SKM-1 treated with dmso at 0.1 percent for 144 hours (cell line): ENCODE measurements around the gene LSM12.

Experiments
- DNase-seq: peaks from one replicate; lab custom pipeline; 2025; ENCODE audit not compliant: unreplicated experiment; lab: John Stamatoyannopoulos, UW

LSM12 gene

DNA sequence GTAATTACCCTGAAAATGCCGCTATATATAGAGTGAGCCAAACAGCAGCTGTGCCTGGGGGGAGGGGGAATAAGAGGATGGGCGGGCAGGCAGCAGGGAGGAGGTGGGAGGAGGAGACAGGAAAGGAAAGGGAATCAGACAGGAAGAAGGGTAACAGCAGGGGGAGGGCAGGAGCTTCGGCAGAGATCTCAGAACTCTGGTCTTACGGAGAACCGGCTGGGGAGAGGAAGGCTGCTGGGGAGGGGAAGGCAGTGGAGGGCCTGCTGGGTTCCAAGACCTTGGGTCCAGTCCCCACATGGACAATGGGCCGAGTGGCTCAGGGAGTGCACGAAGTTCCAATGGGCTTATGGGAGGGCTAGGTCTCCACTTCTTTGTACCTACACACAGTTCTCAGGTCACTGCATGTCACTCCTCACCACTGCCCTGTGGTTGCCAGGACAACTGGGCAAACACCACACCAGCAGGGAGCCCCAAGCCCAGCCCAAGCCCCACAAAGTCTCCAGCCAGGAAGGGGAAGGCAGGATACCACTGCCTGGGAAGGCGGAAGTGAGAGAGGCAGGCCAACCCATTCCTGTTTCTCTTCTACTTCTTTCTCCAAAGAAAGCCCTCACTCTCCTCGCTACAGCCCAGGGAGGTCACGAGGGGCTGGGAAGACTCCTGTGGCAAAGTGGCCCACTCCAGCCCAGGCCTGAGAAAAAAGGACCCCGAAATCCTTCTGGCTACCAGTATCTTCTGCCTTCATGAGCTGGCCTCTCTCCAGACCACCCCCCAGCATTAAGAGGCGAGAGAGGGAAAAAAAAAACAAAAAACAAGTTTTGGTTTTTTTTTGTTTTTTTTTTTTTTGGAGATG is 29.4 kb upstream of the LSM12 start:
- peak; percentile 68 for DNase-seq

DNA sequence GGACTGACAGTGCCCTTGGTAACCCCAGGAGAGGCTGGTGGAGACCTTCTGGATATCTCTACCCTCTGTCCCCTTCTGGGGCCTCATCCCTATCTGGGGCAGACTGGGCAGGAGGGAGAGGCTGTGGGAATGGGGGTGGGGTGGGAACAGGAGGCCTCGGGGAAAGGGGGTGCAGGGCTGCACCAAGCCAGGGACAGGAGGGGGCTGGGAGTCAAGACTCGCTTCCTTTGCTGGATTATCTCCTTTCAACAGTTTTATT is 28.8 kb upstream of the LSM12 start:
- no peak for DNase-seq

DNA sequence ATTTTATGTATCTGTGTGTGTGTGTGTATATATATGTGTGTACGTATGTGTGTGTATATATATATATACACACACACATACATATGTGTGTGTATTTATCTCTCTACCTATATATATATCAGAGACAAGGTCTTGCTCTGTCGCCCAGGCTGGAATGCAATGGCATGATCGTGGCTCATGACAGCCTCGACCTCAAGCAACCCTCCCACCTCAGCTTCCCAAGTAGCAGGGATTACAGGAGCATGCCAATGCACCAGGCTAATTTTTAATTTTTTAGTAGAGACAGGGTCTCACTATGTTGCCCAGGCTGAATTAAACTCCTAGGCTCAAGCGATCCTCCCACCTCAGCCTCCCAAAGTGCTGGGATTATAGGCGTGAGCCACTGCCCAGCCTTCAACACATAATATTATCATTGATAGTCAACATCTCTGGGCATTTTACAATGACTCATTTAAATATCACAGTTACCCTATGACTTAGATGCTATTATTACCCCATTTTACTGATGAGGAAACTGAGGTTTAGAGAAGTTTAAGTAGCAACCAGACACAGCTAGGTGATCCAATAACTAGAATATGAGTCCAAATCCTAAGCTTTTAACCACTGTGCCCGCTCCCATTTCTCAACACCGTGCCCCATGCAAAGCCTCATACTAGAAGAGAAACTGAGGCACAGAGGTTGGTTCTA is 28.4 kb upstream of the LSM12 start:
- DNase-seq: no peak

DNA sequence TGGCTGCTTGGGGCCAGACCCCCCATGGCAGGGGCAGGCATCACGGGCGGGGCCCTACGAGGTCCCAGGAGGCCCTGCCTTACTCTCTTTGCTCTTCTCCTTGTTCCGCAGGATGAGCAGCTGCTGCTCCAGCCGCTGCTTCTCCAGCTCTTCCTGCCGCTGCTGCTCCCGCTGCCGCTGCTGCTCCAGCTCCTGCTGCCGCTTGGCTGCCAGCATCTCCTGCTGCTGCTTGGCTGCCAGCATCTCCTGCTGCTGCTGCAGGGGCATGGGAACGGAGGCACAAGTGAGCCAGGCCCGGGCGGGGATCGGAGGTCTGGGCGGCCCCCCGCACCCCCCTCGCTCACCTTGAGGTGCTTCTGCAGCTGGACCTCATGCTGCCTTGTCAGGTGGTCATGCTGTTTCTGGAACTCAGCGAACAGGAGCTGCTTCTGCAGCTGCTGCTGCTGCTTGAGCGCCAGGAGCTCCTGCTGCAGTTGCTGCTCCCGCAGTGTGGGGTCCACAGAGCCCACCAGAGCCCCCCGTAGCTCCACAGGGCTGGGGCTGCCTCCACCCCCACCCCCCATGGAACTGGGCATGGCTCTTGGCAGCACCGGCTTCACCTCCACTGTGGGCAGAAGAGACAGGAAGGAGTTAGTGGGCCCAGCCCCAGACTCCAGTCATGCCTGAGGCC is 26.9 kb upstream of the LSM12 start:
- DNase-seq: no peak

DNA sequence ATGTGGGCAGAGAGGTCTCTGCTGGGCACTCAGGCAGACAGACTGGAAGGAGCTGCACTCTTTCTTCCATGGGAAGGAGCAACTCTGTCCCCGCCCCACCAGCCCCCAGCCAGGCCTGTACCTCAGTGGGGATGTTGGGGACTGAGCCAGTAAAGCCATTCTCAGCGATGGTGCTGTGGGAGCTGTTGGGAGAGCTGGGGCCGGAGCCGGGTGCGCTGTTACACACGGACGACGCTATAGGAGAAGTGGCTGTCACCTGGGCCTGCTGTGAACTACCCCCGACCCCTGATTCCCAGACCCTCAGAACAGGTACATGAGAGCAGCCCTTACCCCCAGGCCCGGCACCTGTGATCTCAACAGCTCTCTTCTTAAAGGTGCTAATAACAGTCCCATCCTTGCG is 25.6 kb upstream of the LSM12 start:
- DNase-seq: no peak

DNA sequence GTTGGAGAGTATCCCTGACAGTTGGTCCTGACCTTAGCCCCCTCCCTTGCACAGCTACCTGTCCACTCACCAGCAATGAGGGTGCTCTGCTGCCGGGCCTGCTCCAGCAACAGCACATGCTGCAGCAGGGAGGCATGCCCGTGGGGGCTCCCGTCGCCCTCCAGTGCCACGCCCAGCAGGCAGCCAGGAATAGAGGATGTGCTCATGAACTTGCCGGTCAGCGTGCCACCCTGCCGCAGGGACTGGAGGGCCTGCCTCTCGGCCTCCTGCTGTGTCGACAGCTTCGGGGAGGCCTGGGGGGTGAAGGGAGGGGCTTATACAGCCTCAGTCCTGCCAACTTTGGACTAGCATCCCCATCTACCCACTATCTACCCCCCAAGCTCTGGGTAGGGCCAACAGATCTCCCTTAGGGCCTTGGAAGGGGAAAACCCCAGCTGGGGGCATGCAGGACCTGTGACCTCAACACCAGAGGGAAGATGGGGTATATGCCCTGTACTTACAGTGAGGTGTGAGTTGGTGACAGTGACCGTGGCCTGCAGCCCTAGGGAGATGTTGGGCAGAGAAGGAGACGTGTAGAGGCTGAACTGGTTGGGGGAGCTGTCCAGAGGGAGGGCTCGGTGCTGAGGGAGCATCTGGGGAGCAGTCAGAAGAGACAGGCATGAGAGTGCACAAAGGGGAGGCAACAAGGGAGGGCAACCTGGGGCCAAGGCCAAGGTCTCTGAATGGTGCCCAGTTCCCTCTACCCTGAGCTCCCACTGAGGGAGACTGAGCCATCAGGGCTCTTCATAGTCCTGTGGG is 24.9 kb upstream of the LSM12 start:
- no peak for DNase-seq

DNA sequence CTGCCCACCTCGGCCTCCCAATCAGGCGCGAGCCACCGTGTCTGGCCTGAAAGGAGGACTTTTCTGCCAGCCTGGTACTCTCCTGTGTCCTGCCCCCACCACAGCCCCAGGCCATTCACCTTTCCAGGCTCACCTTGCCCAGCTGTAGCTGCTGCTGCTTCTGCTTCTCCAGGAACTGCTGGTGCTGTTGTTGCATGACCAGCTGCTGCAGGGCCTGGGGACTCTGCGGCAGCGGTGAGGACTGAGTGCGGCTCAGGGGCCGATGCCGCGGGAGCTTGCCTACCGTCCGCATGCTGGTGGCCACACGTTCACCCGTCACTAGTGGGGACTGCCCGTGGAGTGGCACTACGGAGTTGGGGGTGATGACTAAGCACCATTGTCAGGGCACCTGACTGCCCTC is 21.8 kb upstream of the LSM12 start:
- no peak for DNase-seq

DNA sequence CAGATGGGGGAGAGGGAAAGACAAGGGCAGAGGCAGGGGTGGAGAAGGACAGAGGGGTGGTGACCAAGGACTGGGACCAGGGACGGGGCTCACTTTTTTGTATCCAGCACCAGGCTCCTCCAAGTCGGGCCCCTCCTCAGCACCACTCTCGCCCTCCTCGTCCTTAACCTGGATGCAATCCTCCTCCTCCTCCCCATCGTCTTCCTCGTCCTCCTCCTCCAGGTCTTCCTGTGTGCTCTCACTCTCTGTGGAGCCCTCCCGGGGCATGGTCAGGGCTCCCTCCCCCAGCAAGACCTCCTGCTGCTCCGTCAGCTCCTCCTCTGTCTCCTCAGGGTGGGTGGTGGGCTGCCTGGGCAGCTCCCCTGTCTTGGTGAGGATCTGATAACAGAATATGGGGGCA is 20.8 kb upstream of the LSM12 start:
- DNase-seq: no peak

DNA sequence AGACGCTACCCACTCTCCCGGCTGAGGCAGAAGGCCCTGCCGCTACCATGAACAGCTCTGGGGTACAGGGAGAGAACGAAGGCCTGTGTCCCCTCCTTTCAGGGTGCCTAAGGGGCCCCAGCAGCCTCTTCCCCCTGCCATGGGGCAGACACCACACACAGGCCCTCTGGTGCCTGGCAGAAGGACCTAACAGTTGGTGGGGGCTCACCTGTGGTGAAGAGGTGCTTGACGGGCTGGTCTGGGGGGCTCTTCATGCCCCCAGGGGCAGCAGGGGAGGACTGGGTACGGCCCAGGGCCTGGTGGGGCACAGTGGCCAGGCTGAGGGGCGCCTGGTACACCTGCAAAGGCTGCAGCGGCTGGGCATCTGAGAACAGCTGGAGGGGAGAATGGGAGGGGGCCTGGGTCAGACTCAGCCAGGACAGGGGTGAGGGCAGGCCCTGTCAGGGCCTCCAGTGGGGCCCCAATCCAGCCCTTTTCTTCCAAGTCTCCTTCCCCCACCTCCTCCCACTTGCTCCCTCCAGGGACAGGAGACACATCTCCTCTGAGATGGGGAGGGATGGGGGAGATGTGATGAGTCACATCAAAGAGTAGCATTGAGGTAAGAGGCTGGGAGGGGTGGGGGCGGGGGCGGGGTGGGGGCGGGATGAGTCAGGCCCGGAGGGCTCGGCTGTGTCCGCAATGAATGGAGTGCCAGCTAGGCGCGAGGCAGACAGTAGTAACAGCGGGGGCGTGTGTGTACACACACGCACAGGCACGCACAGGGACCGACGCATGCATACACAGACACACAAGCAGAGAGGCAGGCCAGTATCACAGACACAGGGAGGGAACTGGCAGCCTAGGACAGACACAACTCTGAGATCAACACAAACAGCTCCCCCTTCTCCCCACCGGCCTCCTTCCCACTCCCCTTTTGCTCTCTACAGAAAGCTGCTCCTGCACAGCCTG is 20.2 kb upstream of the LSM12 start:
- DNase-seq: no peak

DNA sequence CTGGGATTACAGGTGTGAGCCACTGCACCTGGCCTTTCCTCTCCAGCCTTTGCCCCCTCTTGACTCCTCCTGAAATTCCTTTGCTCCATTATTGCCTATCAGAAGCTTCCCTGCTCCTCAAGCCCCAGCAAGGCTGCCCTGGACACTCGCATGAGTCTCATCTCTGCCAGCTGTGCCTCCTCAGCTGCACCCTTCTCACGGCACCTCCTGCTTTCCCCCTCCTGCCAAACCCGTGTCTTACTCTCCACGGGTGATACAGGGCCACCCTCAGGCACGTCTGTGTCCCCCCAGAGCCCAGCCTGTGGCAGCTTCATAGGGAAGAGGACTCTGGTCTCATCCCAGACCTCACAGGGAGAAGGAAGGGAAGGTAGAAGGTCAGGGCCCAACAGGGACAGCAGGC is 19.4 kb upstream of the LSM12 start:
- no peak for DNase-seq

DNA sequence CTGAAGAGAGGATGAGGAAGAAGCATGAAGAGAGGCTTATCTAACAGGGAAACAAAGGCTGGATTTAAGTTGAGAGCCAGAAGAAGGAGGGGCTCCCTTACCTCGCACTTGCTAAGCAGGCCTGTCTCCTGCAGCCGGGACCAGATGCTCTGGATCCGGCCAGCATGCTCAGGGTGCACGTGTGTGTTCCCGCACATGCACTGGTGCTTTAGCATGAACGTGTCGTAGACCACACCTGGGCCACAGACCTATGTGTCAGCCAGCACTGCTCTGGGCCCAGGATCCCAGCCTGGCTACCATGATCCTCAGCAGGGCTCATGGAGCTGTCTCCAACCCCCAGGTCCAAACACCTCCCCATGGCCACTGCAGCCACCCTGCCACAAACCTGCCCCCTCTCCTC is 18.4 kb upstream of the LSM12 start:
- no peak for DNase-seq

DNA sequence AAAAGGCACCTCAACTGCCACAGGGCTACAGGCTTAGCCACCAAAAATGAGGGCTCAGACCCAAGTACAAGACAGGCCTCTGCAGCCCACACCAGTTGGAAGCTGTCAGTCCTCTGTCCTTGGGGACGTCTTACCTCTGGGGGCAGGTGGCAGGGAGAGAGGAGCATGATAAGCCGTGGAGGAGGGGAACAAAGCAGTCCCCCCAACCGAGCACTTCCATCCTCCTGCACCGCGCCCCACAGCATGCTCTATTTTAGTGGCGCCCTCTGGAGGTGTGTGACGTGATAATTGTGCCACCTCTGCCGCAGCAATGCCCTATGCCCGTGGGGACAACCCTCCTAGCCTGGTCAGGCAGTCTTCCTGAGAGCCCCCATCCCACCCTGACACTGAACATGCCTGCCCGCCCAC is 17.7 kb upstream of the LSM12 start:
- no peak for DNase-seq

DNA sequence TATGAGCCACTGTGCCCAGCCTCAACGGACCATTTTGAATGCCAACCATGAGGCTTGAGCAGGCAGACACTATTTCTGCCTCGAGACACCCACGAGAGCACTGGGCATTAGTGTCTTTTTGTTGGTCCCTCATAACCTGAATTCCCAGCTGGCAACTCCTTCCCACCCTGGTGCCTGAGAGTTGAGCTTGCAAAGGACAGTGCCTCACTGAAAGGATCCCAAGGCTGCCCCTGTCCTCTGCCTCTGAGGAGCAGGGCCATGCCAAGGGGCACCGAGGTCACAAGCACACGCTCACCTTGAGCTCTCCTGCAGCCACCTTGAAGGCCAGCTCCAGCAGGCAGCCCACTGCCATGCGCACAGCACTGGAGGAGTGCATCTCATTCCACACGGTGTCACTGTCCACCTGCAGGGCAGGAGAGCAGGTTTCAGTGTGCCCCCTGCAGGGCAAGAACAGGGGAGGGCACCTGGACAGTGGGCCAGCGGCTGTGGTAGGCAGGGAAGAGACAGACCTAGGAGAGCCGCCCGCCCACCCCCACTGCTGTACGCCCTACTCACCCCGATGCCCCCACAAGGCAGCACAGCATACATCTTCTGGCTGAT is 16.9 kb upstream of the LSM12 start:
- DNase-seq: no peak

DNA sequence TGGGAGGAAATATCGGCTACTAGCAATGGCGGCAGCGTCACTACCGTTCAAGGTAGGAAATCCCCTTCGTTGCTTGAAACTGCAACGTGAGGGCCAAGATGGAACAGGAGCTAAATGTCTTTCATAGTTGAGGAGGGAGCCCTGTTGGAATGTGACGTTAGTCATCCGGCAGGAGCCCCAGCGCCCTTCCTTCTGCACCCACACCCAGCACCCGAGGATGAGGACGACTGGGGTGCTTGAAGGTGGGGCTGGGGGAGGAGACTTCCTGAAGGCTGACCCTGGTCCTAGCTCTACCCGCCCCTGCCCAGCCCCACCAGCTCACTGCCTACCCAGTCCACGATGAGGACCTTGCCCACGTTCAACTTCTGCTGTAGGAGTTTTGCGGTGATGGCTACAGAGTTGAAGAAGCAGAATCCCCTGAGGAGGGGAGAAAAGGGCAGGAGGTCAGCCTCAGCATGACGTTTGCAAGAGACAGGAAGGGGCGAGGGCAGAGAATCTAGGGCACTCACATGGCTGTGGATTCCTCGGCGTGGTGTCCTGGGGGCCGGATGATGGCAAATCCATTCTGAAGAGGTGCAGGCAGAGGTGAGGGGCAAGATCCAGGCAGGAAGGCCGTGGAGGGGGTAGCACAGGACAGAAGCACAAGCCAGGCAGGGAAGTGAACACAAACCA is 15.9 kb upstream of the LSM12 start:
- no peak for DNase-seq

DNA sequence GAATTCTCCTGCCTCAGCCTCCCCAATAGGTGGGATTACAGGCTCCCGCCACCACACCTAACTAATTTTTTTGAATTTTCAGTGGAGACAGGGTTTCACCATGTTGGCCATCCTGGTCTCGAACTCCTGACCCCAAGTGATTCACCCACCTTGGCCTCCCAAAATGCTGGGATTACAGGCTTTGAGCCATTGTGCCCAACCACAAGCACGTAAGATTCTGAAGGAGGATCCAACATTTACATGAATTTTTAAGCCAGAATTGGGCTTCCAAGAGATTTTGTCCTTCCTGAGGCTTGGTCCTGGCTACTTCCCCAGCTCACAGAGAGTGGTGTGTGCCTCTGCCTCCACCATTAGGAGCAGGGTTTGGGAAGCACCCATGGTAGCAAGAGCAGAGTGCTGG is 15.2 kb upstream of the LSM12 start:
- DNase-seq: no peak

DNA sequence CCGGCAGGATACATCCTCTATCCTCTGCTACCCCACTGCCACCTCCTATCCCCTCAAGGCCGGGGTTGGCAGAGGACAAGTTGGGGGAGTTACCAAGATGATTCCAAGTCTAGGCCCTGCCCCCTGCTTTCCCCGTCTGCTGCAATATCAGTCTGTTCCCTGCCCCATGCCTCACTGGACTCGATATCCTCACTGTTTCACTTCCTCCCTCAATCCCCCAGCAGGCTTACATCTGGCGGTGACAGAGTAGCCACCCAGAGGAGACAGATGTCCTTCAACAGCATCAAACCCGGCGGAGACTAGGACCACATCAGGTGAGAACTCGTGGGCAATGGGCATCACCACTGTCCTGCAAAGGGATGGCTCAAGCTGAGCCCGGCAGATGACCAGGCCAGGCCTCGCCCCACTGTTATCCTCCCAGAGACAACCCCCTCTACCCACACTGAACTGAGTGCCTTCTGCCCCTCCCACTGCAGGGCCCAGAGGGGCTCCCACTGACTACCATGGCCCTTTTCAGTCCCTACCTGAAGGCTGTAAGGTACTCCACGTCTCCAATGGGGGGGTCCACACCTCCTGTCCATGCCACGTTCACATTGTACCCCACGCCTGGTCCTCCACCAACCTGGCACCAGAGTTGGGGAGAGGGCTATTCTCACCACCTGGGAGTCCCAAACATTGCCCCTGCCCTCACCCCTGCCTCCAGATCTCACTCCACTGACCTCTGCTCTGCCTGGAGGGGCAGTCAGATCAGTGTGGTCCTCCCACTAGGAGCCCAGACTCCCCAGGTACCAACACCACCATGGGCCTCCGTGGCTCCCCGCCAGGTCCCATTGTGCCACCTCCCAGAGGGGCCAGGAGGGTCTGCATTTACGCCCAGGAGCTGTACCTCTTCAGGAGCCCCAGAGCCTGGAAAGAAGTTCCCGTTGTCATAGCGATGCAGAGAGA is 13.7 kb upstream of the LSM12 start:
- no peak for DNase-seq

DNA sequence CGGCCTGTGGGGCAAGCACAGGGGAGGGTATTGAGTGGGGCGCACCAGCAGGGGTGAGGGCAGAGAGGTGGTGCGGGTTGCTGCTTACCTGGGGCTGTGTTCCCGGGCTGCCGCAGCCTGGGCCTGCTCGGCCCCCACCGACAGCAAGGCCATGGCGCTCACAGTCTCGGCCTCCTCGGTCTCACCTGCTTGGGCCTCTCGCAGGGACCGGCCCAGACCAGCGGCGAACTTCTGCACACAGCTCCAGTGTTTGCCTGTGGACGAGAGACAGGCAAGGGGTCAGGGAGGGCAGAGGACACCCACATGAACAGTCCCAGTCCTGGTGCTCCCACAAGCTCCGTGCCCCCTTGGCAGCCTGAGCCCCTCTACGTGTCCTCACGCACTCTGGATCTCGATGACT is 11.9 kb upstream of the LSM12 start:
- no peak for DNase-seq

DNA sequence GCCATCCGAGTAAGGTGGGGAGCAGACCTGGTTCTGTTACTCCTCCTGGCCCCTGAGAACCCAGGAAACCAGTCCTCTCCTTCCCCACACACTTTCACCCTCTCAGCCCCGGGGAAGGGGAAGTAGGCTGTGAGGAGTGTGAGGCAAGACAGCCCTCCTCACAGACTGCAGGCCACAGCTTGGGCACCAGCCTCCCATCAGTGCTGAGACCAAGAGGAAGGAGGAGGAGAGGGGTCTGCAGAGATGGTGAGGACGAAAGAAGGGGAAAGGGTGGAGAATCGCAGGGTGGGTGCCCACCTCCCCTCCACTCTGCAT is 11.1 kb upstream of the LSM12 start:
- peak; percentile 80 for DNase-seq
